ENCODE measurements around the gene SFT2D1.

SFT2D1 gene

DNA sequence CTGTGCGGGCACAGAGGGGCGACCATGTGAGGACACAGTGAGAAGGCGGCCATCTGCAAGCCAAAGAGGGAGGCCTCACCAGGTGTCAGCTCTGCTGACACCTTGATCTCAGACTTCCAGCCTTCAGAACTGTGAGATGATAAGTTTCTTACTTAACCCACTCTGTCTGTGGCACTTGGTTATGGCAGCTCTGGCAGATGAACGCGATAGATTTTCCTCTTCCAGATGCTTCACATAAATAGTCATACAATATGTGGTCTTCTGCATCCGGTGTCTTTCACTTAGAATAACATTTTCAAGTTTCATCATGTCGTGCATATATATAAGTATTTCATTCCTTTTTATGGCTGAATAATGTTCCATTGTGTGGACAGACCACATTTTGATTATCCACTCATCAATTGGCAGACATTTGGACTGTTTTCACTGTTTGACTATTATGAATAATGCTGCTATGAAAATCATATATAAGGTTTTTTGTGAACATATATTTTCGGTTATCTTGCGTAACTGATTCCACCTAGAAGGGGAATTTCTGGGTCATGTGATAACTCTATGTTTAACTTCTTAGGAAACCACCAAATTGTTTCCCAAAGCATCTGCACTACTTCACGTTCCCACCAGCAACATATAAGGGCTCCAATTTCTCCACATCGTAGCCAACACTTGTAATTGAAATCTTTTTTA is 64.3 kb downstream of the SFT2D1 start:
- no peak for DNase-seq (ENCODE audit: low spot score)

DNA sequence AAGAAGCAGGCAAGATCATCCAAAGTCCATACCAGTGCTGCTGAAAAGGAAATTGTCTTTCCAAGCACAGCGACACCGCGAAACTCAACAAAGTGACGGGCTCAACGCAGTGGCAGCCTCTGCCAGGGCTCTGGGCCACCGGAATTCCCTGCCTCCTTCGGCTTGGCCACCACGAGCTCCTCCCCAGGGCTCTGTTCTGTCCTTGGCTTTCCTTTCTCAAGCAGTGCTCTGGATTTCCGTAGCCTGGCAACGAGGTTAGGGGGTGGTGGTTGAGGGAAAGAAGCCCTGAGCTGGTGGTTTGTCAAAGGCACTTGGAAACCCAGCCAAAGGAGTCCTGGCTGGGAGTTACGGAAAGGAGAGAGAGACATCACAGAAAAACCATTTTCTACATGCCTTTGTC is 65.3 kb downstream of the SFT2D1 start:
- DNase-seq (ENCODE audit: low spot score), result no peak

DNA sequence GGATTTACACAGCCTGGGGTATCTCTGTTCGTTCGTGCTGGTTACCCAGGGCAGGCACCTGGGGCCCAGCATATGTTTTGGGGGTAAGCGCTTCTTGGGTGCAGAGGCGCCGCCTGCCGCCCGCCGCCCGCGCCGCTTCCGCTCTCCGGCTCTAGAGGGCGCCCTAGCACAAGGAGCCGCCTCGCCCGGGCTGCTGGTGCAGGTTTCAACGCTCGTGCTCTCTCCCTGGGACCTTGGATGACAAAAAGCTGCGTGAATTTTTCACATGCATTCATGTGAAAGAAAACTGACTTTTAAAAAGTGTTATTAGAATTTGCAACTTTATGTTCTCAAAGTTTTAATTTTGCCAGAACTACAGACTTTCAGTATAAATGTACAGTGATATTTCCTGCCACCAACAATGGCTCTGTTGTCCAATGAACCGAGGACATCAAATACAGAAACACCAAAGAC is 66.6 kb downstream of the SFT2D1 start:
- peak; percentile 81 for DNase-seq (ENCODE audit: low spot score)

DNA sequence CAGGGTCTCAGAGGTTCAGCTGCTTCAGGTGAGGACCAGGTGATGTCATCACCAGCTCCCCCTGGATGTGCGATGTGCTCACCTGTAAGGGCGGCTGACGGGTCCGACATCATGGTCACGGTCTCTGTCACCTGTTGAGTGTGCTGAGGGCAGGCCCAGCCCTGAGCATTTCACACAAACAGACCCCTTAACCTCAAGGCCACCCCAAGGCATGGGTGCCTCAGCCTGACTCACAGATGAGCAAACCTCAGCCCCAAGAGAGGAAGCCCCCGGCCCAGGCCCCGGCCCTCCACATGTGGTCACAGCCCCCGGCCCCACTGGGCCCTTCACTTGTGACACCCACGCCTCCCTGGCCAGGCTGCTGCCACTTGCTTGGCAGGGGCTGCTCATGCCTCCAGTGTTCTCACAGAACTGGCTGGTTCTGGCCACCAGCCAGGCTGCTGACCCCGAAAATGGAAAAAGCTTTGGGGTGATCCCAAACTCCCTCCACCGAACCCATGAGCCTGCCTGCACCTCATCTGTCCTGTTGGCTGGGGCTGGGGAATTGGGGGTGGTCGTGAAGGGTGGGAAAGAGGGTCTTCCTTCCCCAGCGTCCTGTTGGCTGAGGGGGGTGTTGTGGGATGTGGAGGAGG is 67.5 kb downstream of the SFT2D1 start:
- no peak for DNase-seq (ENCODE audit: low spot score)

DNA sequence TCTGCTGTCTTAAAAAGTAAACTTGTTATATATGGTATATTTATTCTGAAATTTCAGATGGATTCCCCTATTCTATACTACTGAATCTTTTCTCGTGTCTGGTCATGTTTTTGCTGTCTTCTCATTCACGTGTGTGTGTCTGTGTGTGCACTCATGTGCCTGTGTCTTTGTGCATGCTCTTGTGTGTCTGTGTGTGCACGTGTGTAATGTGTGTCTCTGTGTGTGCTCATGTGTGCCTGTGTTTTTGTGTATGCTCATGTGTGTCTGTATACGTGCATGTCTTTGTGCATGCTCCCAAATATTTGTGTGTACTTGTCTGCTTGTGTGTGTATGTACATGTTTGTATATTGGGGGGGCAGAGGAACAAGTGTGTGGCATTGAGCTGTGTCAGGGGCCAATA is 68.2 kb downstream of the SFT2D1 start:
- no peak for DNase-seq (ENCODE audit: low spot score)

DNA sequence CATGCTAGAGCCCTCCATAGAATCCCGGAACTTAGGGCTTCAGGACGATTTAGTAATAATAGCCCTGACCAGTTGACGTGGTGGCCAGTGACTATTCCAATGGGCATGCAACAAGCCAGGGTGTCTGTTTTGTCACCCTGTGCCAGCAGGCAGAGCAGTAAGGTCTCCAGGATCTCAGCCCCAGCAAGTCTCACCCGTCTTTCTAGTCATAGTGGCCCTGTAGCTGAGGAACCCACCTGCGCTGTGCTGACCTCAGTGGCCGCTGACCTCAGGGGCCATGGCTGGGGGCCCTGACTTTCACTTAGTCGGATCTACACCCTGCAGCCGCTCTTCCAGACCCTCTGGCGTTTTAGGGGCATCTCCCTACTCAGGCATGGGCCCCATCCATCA is 71.0 kb downstream of the SFT2D1 start:
- DNase-seq (ENCODE audit: low spot score), result no peak

DNA sequence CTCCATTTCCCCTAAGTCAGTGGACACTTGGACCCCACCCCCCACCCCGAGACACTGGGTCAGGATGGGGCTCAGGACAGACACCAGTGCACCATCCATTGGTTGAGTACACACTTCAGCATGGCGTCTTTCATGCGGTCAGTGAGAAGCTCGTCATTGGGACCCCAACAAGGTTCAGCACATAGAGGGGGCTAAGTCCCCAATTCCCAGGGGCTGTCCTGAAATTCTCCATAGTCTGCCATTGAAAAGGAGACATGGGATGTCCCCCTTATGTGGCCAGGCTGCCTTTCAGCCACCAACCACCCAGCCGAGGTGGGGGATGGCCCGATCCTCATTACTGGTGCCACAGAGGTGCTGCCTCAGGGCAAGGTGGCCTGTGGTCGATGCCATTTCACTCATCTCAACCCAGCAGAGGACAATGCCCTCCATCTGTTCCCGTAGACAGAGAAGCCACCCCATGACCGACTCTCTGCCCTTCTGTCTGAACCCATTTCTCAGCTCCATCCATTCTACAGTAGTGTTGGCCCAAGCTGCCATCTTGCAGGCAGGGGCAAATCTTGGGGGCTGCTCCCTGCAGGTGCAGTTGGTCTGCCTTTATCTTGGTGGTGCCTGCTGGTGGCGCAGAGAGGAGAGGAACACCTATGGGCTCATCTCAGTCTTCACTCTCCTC is 71.5 kb downstream of the SFT2D1 start:
- DNase-seq (ENCODE audit: low spot score), result no peak
